ENCODE data around the gene CLDN16.
A peak's percentile ranks its signal among the peaks of the same experiment; 100 is the strongest.

Gene CLDN16

GRCh38 chr3:190396001-190396400 lies 8.0 kb downstream of the CLDN16 start:
- no peaks in the 10 kb centered on the region for H3K36me3 Mint-ChIP-seq (ENCODE audit: low read depth)
- H3K27me3 Mint-ChIP-seq: no peaks in the 10 kb centered on the region
- intact Hi-C loops (cut with micrococcal nuclease): no loop called here
- H3K9me3 Mint-ChIP-seq: no peaks in the 10 kb centered on the region
- no peak overlapping the region for H3K4me3 Mint-ChIP-seq
- no peaks in the 10 kb centered on the region for H3K4me1 Mint-ChIP-seq (ENCODE audit: low read depth)
- no peak overlapping the region for H3K27ac Mint-ChIP-seq

GRCh38 chr3:190397889-190398288 lies 9.9 kb downstream of the CLDN16 start:
- Mint-ChIP-seq H3K27me3 (no peaks in the 10 kb centered on the region), H3K27ac (no peak overlapping the region), H3K36me3 (ENCODE audit: low read depth) (no peaks in the 10 kb centered on the region), H3K9me3 (no peaks in the 10 kb centered on the region), H3K4me3 (no peak overlapping the region), H3K4me1 (ENCODE audit: low read depth) (no peaks in the 10 kb centered on the region)
- intact Hi-C loops (cut with micrococcal nuclease): no loop called here

- Mint-ChIP-seq H3K27me3 (no peaks in the 10 kb centered on the region), H3K27ac (no peak overlapping the region), H3K4me3 (no peak overlapping the region), H3K9me3 (no peaks in the 10 kb centered on the region), H3K4me1 (ENCODE audit: low read depth) (no peaks in the 10 kb centered on the region), H3K36me3 (ENCODE audit: low read depth) (no peaks in the 10 kb centered on the region)
- intact Hi-C loops (cut with micrococcal nuclease): no loop called here
These were observed 11.7 kb downstream of the CLDN16 start for GRCh38 chr3:190399677-190400076.

- no peaks in the 10 kb centered on the region for H3K36me3 Mint-ChIP-seq (ENCODE audit: low read depth)
- H3K4me1 Mint-ChIP-seq (ENCODE audit: low read depth): no peaks in the 10 kb centered on the region
- no peaks in the 10 kb centered on the region for H3K9me3 Mint-ChIP-seq
- no peaks in the 10 kb centered on the region for H3K27me3 Mint-ChIP-seq
- H3K4me3 Mint-ChIP-seq: no peak overlapping the region
- H3K27ac Mint-ChIP-seq: no peak overlapping the region
- intact Hi-C loops (cut with micrococcal nuclease): no loop called here
These were observed 14.0 kb downstream of the CLDN16 start for GRCh38 chr3:190401963-190402362.

GRCh38 chr3:190404715-190405114 lies 16.8 kb downstream of the CLDN16 start:
- no peaks in the 10 kb centered on the region for H3K36me3 Mint-ChIP-seq (ENCODE audit: low read depth)
- no peaks in the 10 kb centered on the region for H3K27me3 Mint-ChIP-seq
- H3K27ac Mint-ChIP-seq: no peak overlapping the region
- no peak overlapping the region for H3K4me3 Mint-ChIP-seq
- intact Hi-C loops (cut with micrococcal nuclease): no loop called here
- no peaks in the 10 kb centered on the region for H3K4me1 Mint-ChIP-seq (ENCODE audit: low read depth)
- no peaks in the 10 kb centered on the region for H3K9me3 Mint-ChIP-seq

- Mint-ChIP-seq H3K36me3 (ENCODE audit: low read depth) (no peaks in the 10 kb centered on the region), H3K4me3 (no peak overlapping the region), H3K27ac (no peak overlapping the region), H3K9me3 (peaks cover 32% of the 10 kb centered on the region), H3K27me3 (no peaks in the 10 kb centered on the region), H3K4me1 (ENCODE audit: low read depth) (no peaks in the 10 kb centered on the region)
- intact Hi-C loops (cut with micrococcal nuclease): no loop called here
These were observed 26.3 kb downstream of the CLDN16 start for GRCh38 chr3:190414297-190414696.

GRCh38 chr3:190424108-190424477 lies 36.1 kb downstream of the CLDN16 start:
- H3K4me3 Mint-ChIP-seq: no peak overlapping the region
- peaks cover 2% of the 10 kb centered on the region for H3K27me3 Mint-ChIP-seq
- intact Hi-C loops (cut with micrococcal nuclease): loop anchor here (1.0 to 2.0 kb wide), 2 partner anchors 199 to 457 kb away; no protein-coding TSS in a partner anchor
- H3K36me3 Mint-ChIP-seq (ENCODE audit: low read depth): no peaks in the 10 kb centered on the region
- H3K27ac Mint-ChIP-seq: no peak overlapping the region
- no peaks in the 10 kb centered on the region for H3K4me1 Mint-ChIP-seq (ENCODE audit: low read depth)
- H3K9me3 Mint-ChIP-seq: no peaks in the 10 kb centered on the region

GRCh38 chr3:190424478-190425439 lies 36.8 kb downstream of the CLDN16 start:
- intact Hi-C loops (cut with micrococcal nuclease): loop anchor here (1.0 to 2.0 kb wide), 2 partner anchors 199 to 458 kb away; no protein-coding TSS in a partner anchor
- H3K27ac Mint-ChIP-seq: no peak overlapping the region

GRCh38 chr3:190425833-190426232 lies 37.9 kb downstream of the CLDN16 start:
- H3K4me3 Mint-ChIP-seq: no peak overlapping the region
- intact Hi-C loops (cut with micrococcal nuclease): loop anchor here (2.0 kb wide), 1 partner anchor 459 kb away; no protein-coding TSS in a partner anchor
- H3K27me3 Mint-ChIP-seq: peaks cover 2% of the 10 kb centered on the region
- H3K36me3 Mint-ChIP-seq (ENCODE audit: low read depth): no peaks in the 10 kb centered on the region
- no peaks in the 10 kb centered on the region for H3K4me1 Mint-ChIP-seq (ENCODE audit: low read depth)
- H3K9me3 Mint-ChIP-seq: no peaks in the 10 kb centered on the region
- no peak overlapping the region for H3K27ac Mint-ChIP-seq

More at GRCh38 chr3:190424478-190425439, 36.8 kb downstream of the CLDN16 start:
- Mint-ChIP-seq H3K36me3 (ENCODE audit: low read depth) (no peaks in the 10 kb centered on the region), H3K4me1 (ENCODE audit: low read depth) (no peaks in the 10 kb centered on the region), H3K9me3 (no peaks in the 10 kb centered on the region), H3K27me3 (peaks cover 2% of the 10 kb centered on the region), H3K4me3 (peak overlapping the region; percentile 34)

GRCh38 chr3:190426806-190427507 lies 39.0 kb downstream of the CLDN16 start:
- Mint-ChIP-seq H3K27me3 (peaks cover 2% of the 10 kb centered on the region), H3K36me3 (ENCODE audit: low read depth) (no peaks in the 10 kb centered on the region), H3K27ac (no peak overlapping the region), H3K4me1 (ENCODE audit: low read depth) (peaks cover under 1% of the 10 kb centered on the region), H3K4me3 (no peak overlapping the region), H3K9me3 (no peaks in the 10 kb centered on the region)
- intact Hi-C loops (cut with micrococcal nuclease): no loop called here

- H3K36me3 Mint-ChIP-seq (ENCODE audit: low read depth): no peaks in the 10 kb centered on the region
- peaks cover 13% of the 10 kb centered on the region for H3K9me3 Mint-ChIP-seq
- H3K4me1 Mint-ChIP-seq (ENCODE audit: low read depth): peaks cover 16% of the 10 kb centered on the region
- no peak overlapping the region for H3K27ac Mint-ChIP-seq
- intact Hi-C loops (cut with micrococcal nuclease): no loop called here
- H3K4me3 Mint-ChIP-seq: no peak overlapping the region
- peaks cover 3% of the 10 kb centered on the region for H3K27me3 Mint-ChIP-seq
These were observed 41.7 kb downstream of the CLDN16 start for GRCh38 chr3:190429681-190430080.

- Mint-ChIP-seq H3K36me3 (ENCODE audit: low read depth) (no peaks in the 10 kb centered on the region), H3K4me1 (ENCODE audit: low read depth) (peaks cover 21% of the 10 kb centered on the region), H3K9me3 (peaks cover 17% of the 10 kb centered on the region), H3K27ac (no peak overlapping the region), H3K27me3 (peaks cover 3% of the 10 kb centered on the region), H3K4me3 (no peak overlapping the region)
- intact Hi-C loops (cut with micrococcal nuclease): no loop called here
These were observed 42.9 kb downstream of the CLDN16 start for GRCh38 chr3:190430906-190431305.

- Mint-ChIP-seq H3K4me3 (no peak overlapping the region), H3K4me1 (ENCODE audit: low read depth) (peaks cover 31% of the 10 kb centered on the region), H3K9me3 (peaks cover 17% of the 10 kb centered on the region), H3K27ac (no peak overlapping the region), H3K27me3 (peaks cover 6% of the 10 kb centered on the region), H3K36me3 (ENCODE audit: low read depth) (no peaks in the 10 kb centered on the region)
- intact Hi-C loops (cut with micrococcal nuclease): no loop called here
These were observed 44.3 kb downstream of the CLDN16 start for GRCh38 chr3:190432216-190432615.

- Mint-ChIP-seq H3K27me3 (peaks cover 6% of the 10 kb centered on the region), H3K4me1 (ENCODE audit: low read depth) (peaks cover 31% of the 10 kb centered on the region), H3K9me3 (peaks cover 17% of the 10 kb centered on the region), H3K4me3 (no peak overlapping the region), H3K36me3 (ENCODE audit: low read depth) (no peaks in the 10 kb centered on the region), H3K27ac (no peak overlapping the region)
- intact Hi-C loops (cut with micrococcal nuclease): no loop called here
These were observed 45.7 kb downstream of the CLDN16 start for GRCh38 chr3:190433626-190434025.

Data from dendritic cell treated with granulocyte-macrophage colony-stimulating factor and Interleukin-4, amounts not matched to agents 40 ng/mL and 50 ng/mL, for 4 days (primary cell).